Activated naive CD8-positive, alpha-beta T cell (primary cell): ENCODE data around the gene BUD23.
A peak's percentile ranks its signal among the peaks of the same experiment; 100 is the strongest.

Source experiments
- H3K27ac Mint-ChIP-seq: one replicate; pipeline ENCODE4 v1.8.0; 2021; ENCODE audit warnings: mixed read lengths
- H3K27me3 Mint-ChIP-seq: one replicate; pipeline ENCODE4 v1.8.0; 2021; ENCODE audit warnings: mixed read lengths
- H3K36me3 Mint-ChIP-seq: one replicate; pipeline ENCODE4 v1.8.0; 2021; ENCODE audit warnings: mixed read lengths
- H3K4me1 Mint-ChIP-seq: one replicate; pipeline ENCODE4 v1.8.0; 2021; ENCODE audit warnings: low read depth, mixed read lengths
- H3K4me3 Mint-ChIP-seq: one replicate; pipeline ENCODE4 v1.8.0; 2021; ENCODE audit warnings: mild to moderate bottlenecking, mixed read lengths
- H3K9me3 Mint-ChIP-seq: one replicate; pipeline ENCODE4 v1.8.0; 2021; ENCODE audit warnings: low read depth, mixed read lengths

The BUD23 gene

GRCh38 chr7:73734619-73735527, 51.5 kb downstream of the BUD23 start:
- no peaks in the 10 kb centered on the region for H3K27me3 Mint-ChIP-seq
- H3K4me3 Mint-ChIP-seq, result no peak overlapping the region
- no peak overlapping the region for H3K27ac Mint-ChIP-seq
- no peaks in the 10 kb centered on the region for H3K36me3 Mint-ChIP-seq
- peaks cover 12% of the 10 kb centered on the region for H3K4me1 Mint-ChIP-seq
- H3K9me3 Mint-ChIP-seq, result no peaks in the 10 kb centered on the region

GRCh38 chr7:73735528-73735905, 52.1 kb downstream of the BUD23 start:
- H3K27me3 Mint-ChIP-seq, result no peaks in the 10 kb centered on the region
- no peaks in the 10 kb centered on the region for H3K9me3 Mint-ChIP-seq
- no peak overlapping the region for H3K4me3 Mint-ChIP-seq
- no peak overlapping the region for H3K27ac Mint-ChIP-seq
- H3K4me1 Mint-ChIP-seq, result peaks cover 12% of the 10 kb centered on the region
- no peaks in the 10 kb centered on the region for H3K36me3 Mint-ChIP-seq

GRCh38 chr7:73736885-73737284, 53.5 kb downstream of the BUD23 start:
- H3K27me3 Mint-ChIP-seq, result no peaks in the 10 kb centered on the region
- no peaks in the 10 kb centered on the region for H3K9me3 Mint-ChIP-seq
- peaks cover 12% of the 10 kb centered on the region for H3K4me1 Mint-ChIP-seq
- peak overlapping the region; percentile 92 for H3K4me3 Mint-ChIP-seq
- no peaks in the 10 kb centered on the region for H3K36me3 Mint-ChIP-seq
- H3K27ac Mint-ChIP-seq, result no peak overlapping the region

- H3K36me3 Mint-ChIP-seq, result no peaks in the 10 kb centered on the region
- peaks cover 12% of the 10 kb centered on the region for H3K4me1 Mint-ChIP-seq
- peak overlapping the region; percentile 92 for H3K4me3 Mint-ChIP-seq
- H3K27me3 Mint-ChIP-seq, result no peaks in the 10 kb centered on the region
- H3K9me3 Mint-ChIP-seq, result no peaks in the 10 kb centered on the region
- H3K27ac Mint-ChIP-seq, result peak overlapping the region; percentile 90
Observed at GRCh38 chr7:73737491-73738219, 54.3 kb downstream of the BUD23 start.

DNA sequence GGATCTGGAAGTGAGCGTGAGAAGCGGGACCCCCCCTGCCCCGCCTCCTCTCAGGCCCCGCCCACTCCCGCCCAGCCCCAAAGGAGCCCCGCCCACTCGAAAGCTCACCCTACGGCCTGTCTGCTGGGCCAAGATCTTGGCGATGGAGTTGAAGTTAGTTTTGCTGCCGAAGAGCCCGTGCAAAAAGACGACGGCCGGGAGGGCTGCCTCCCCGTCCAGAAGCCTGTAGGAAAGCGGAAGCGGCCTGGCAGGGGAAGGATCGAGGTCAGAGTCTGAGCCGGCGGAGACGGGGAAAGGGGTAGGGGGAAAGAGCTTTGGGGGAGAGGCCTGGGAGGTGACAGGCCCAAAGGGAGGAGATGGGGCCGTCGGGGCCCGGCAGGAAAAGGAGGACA, 54.8 kb downstream of the BUD23 start:
- no peaks in the 10 kb centered on the region for H3K9me3 Mint-ChIP-seq
- peak overlapping the region; percentile 90 for H3K27ac Mint-ChIP-seq
- no peaks in the 10 kb centered on the region for H3K27me3 Mint-ChIP-seq

GRCh38 chr7:73738612-73739386, 55.4 kb downstream of the BUD23 start, which contains the start of gene ABHD11:
ABHD11 (minus strand) TSS chr7:73738802; CDS start chr7:73738770, 32 bp downstream.
- Mint-ChIP-seq H3K4me3 (peak within 1 kb of the TSS; percentile 92), H3K4me1 (peaks cover 12% of the 10 kb centered on the region), H3K27ac (peak within 1 kb of the TSS; percentile 90), H3K36me3 (no peaks in the 10 kb centered on the region), H3K27me3 (no peaks in the 10 kb centered on the region), H3K9me3 (no peaks in the 10 kb centered on the region)

More for the DNA sequence above, 54.8 kb downstream of the BUD23 start:
- Mint-ChIP-seq H3K4me1 (peaks cover 12% of the 10 kb centered on the region), H3K4me3 (peak overlapping the region; percentile 92), H3K36me3 (no peaks in the 10 kb centered on the region)

- peak overlapping the region; percentile 92 for H3K4me3 Mint-ChIP-seq
- H3K27me3 Mint-ChIP-seq, result no peaks in the 10 kb centered on the region
- H3K36me3 Mint-ChIP-seq, result no peaks in the 10 kb centered on the region
- peaks cover 12% of the 10 kb centered on the region for H3K4me1 Mint-ChIP-seq
- H3K27ac Mint-ChIP-seq, result peak overlapping the region; percentile 22
- H3K9me3 Mint-ChIP-seq, result no peaks in the 10 kb centered on the region
Observed at GRCh38 chr7:73739387-73739767, 56.0 kb downstream of the BUD23 start.

GRCh38 chr7:73740212-73740611, 56.8 kb downstream of the BUD23 start:
- no peak overlapping the region for H3K27ac Mint-ChIP-seq
- H3K36me3 Mint-ChIP-seq, result no peaks in the 10 kb centered on the region
- no peaks in the 10 kb centered on the region for H3K9me3 Mint-ChIP-seq
- peaks cover 6% of the 10 kb centered on the region for H3K4me1 Mint-ChIP-seq
- H3K4me3 Mint-ChIP-seq, result peak overlapping the region; percentile 46
- no peaks in the 10 kb centered on the region for H3K27me3 Mint-ChIP-seq

GRCh38 chr7:73740771-73741170, 57.4 kb downstream of the BUD23 start:
- Mint-ChIP-seq H3K27me3 (no peaks in the 10 kb centered on the region), H3K36me3 (no peaks in the 10 kb centered on the region), H3K4me1 (peaks cover 6% of the 10 kb centered on the region), H3K9me3 (no peaks in the 10 kb centered on the region), H3K27ac (no peak overlapping the region), H3K4me3 (no peak overlapping the region)

DNA sequence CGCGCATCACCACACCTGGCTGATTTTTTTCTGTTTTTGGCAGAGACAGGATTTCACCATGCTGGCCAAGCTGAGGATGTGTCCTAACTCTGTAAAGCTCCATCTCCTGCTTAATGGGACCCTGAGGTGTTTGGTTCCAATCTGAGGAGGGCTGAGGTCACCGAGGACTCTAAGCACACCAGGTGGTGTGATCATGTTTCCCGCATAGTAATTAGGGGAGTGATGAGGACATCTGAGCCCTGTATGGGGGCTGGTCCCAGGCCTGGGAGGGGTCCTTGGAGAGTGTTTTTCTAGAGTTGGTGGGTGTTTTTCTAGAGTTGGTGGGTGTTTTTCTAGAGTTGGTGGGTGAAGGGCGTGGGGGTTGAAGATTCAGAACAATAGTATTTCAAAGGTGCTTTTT, 58.2 kb downstream of the BUD23 start:
- peaks cover 6% of the 10 kb centered on the region for H3K4me1 Mint-ChIP-seq
- H3K9me3 Mint-ChIP-seq, result no peaks in the 10 kb centered on the region
- H3K27me3 Mint-ChIP-seq, result no peaks in the 10 kb centered on the region
- H3K27ac Mint-ChIP-seq, result no peak overlapping the region
- no peaks in the 10 kb centered on the region for H3K36me3 Mint-ChIP-seq
- H3K4me3 Mint-ChIP-seq, result no peak overlapping the region

DNA sequence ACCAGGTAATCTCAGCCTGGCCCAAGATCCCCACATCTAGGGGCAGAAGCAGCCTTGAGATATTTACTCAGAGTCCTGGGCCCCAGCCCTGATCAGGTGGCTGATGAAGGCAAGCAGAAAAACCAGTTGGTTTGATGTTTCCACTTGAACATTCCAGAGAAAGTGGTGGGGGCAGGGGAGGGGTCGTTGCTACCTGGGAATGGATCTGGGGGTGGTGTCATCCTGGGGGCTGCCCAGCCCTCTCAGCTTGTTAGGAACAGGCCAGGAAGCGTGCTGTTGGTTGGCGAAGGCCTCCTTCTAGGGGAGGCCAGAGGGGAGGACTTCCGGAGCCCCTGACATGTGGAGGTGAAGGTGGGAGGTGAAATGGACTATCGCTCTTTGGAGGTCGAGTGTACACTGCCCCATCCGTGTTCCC, 58.9 kb downstream of the BUD23 start:
- H3K4me3 Mint-ChIP-seq, result no peak overlapping the region
- no peak overlapping the region for H3K27ac Mint-ChIP-seq
- peaks cover 6% of the 10 kb centered on the region for H3K4me1 Mint-ChIP-seq
- H3K27me3 Mint-ChIP-seq, result no peaks in the 10 kb centered on the region
- H3K36me3 Mint-ChIP-seq, result no peaks in the 10 kb centered on the region
- H3K9me3 Mint-ChIP-seq, result no peaks in the 10 kb centered on the region

- H3K4me3 Mint-ChIP-seq, result no peak overlapping the region
- no peaks in the 10 kb centered on the region for H3K9me3 Mint-ChIP-seq
- H3K27me3 Mint-ChIP-seq, result no peaks in the 10 kb centered on the region
- no peaks in the 10 kb centered on the region for H3K36me3 Mint-ChIP-seq
- no peak overlapping the region for H3K27ac Mint-ChIP-seq
- no peaks in the 10 kb centered on the region for H3K4me1 Mint-ChIP-seq
Observed at GRCh38 chr7:73742753-73743641, 59.6 kb downstream of the BUD23 start.

DNA sequence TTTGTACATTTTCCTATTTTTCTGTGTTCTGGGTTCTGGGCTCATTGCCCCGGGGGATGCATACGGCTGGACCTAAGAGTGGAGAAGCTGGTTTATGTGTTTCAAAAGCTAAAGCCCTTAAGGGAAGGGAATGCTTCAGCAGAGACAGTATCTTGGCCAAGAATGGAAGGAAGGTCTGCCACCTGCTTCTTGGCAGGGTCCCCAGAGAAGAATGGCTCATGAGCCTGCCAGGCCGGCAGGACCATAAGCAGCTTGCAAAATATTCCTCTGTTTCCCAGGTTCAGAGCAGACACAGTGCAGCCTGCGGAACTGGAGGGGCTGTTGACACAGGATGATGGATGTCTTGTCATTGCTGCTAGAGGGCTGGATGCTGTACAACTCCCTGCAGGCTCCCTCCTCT, 63.0 kb downstream of the BUD23 start:
- H3K27ac Mint-ChIP-seq, result no peak overlapping the region
- no peaks in the 10 kb centered on the region for H3K9me3 Mint-ChIP-seq
- H3K4me3 Mint-ChIP-seq, result no peak overlapping the region
- peaks cover 3% of the 10 kb centered on the region for H3K36me3 Mint-ChIP-seq
- H3K27me3 Mint-ChIP-seq, result peaks cover 4% of the 10 kb centered on the region
- H3K4me1 Mint-ChIP-seq, result no peaks in the 10 kb centered on the region
